CD4-positive, alpha-beta memory T cell (primary cell): ENCODE results near the gene NWD2. TPM values are rescaled to one million over a fixed set of nuclear protein-coding genes. Genes with fewer than 3 reads are reported as not detected.
"Not testable (repeated sequence)": the region's sequence is repeated elsewhere in the genome, so short reads cannot be mapped to it uniquely, and the experiment has no call there.

Experiments
- CTCF ChIA-PET: fragments of 350-600 bp; sonication (Branson Sonifier 250); formaldehyde crosslinking; loops from one replicate; lab custom pipeline; 2021; ENCODE audit warnings: inconsistent platforms; ENCODE audit not compliant: partially characterized antibody; lab: Charles Lee
- POLR2A ChIA-PET: fragments of 350-600 bp; sonication (Branson Sonifier 250); formaldehyde crosslinking; loops from one replicate; lab custom pipeline; 2021; ENCODE audit not compliant: partially characterized antibody; lab: Charles Lee
- DNase-seq, 5 donors: peaks; one replicate each; pipeline versions ENCODE4 v3.0.0 to v3.0.0-alpha.2; 2020 to 2022; ENCODE audit warnings: mixed read lengths in 1 of 5
- H3K27ac ChIP-seq: one replicate; pipeline ENCODE4 v1.7.0; 2013; ENCODE audit warnings: low read depth, low read length
- H3K27me3 ChIP-seq: 2 replicates; pipeline ENCODE4 v1.7.0; 2013; ENCODE audit warnings: mild to moderate bottlenecking, low read length, moderate library complexity; ENCODE audit not compliant: insufficient read depth
- H3K36me3 ChIP-seq: 2 replicates; pipeline ENCODE4 v1.7.0; 2013; ENCODE audit warnings: mild to moderate bottlenecking, low read length, moderate library complexity; ENCODE audit not compliant: insufficient read depth
- H3K4me1 ChIP-seq: 2 replicates; pipeline ENCODE4 v1.7.0; 2013; ENCODE audit warnings: mild to moderate bottlenecking, low read length, moderate library complexity; ENCODE audit not compliant: insufficient read depth
- H3K4me3 ChIP-seq, 2 donors: one replicate each; pipeline ENCODE4 v1.7.0; 2013; ENCODE audit warnings: low read length in 2 of 2, mild to moderate bottlenecking in 1 of 2
- H3K9me3 ChIP-seq, 2 donors: one replicate each; pipeline ENCODE4 v1.7.0; 2013; ENCODE audit warnings: low read length in 2 of 2, control low read depth in 1 of 2; ENCODE audit not compliant: control insufficient read depth in 1 of 2
- H3K27ac Mint-ChIP-seq, 7 donors: one replicate each; pipeline ENCODE4 v1.8.0; 2020 to 2021; ENCODE audit warnings: mixed read lengths in 7 of 7, mild to moderate bottlenecking in 6 of 7, inconsistent platforms in 3 of 7, moderate library complexity in 3 of 7
- H3K27me3 Mint-ChIP-seq, 2 donors: one replicate each; pipeline ENCODE4 v1.8.0; 2020 to 2021; ENCODE audit warnings: mixed read lengths in 2 of 2
- H3K36me3 Mint-ChIP-seq, 2 donors: one replicate each; pipeline ENCODE4 v1.8.0; 2020 to 2021; ENCODE audit warnings: mixed read lengths in 2 of 2, inconsistent platforms in 1 of 2, mild to moderate bottlenecking in 1 of 2
- H3K4me1 Mint-ChIP-seq, 4 donors: one replicate each; pipeline ENCODE4 v1.8.0; 2020 to 2021; ENCODE audit warnings: mixed read lengths in 4 of 4, mild to moderate bottlenecking in 1 of 4
- H3K4me3 Mint-ChIP-seq, 8 donors: one replicate each; pipeline ENCODE4 v1.8.0; 2020 to 2021; ENCODE audit warnings: mixed read lengths in 8 of 8, mild to moderate bottlenecking in 7 of 8, moderate library complexity in 6 of 8, inconsistent platforms in 3 of 8
- H3K9me3 Mint-ChIP-seq, 8 donors: one replicate each; pipeline ENCODE4 v1.8.0; 2020 to 2021; ENCODE audit warnings: mixed read lengths in 8 of 8, mild to moderate bottlenecking in 5 of 8, inconsistent platforms in 3 of 8, moderate library complexity in 1 of 8
- intact Hi-C: fragments of 100-400 bp; cut with micrococcal nuclease; formaldehyde crosslinking; loops from one replicate; pipeline ENCODE4 v1.15.1; 2023
- microRNA-seq: library from miRNA; unstranded; fragments of <30 nt; microRNA quantifications from one replicate; pipeline ENCODE4 v1.2.0, GENCODE V29; 2021; ENCODE audit warnings: borderline replicate concordance, borderline number of aligned reads, borderline microRNAs expressed, mixed read lengths
- polyA plus RNA-seq, 2 donors: library from polyadenylated mRNA; unstranded; fragments of 300-500 nt; fragmentation: Illumina TruSeq; gene quantifications; one replicate each; pipeline ENCODE4 v1.2.3, GENCODE V29; 2021
- total RNA-seq, 2 experiments: library from RNA; stranded (reverse); gene quantifications; one replicate each; pipeline ENCODE4 v1.2.3, GENCODE V29; 2021

NWD2 gene
- total and polyA plus RNA-seq, 4 experiments from 2014 or later = not detected

DNA sequence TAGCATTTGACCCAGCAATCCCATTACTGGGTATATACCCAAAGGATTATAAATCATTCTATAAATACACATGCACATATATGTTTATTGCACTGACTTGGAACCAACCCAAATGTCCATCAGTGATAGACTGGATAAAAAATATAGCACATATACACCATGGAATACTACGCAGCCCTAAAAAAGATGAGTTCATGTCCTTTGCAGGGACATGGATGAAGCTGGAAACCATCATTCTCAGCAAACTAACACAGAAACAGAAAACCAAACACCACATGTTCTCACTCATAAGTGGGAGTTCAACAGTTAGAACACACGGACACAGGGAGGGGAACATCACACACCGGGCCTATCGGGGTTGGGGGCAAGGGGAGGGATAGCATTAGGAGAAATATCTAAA is 250.8 kb downstream of the NWD2 start:
- H3K27me3 Mint-ChIP-seq = not testable (repeated sequence)
- peaks cover 6 to 53% (median 41%) of the 10 kb centered on the region in 8 donors for H3K9me3 Mint-ChIP-seq

More for the DNA sequence above, 250.8 kb downstream of the NWD2 start:
- H3K4me1 ChIP-seq, CTCF ChIA-PET, H3K36me3 Mint-ChIP-seq, intact Hi-C loops, H3K4me3 Mint-ChIP-seq, H3K9me3 ChIP-seq, POLR2A ChIA-PET, H3K36me3 ChIP-seq, H3K4me3 ChIP-seq, H3K27me3 ChIP-seq, H3K27ac ChIP-seq, H3K27ac Mint-ChIP-seq, H3K4me1 Mint-ChIP-seq, DNase-seq: not testable (repeated sequence)

Small RNA genes within 50 kb of the gene (microRNA-seq; reads per million reads assigned to microRNA genes)
- not detected for gene MIR4801
